Measurements from ENCODE around the gene SNX8.

The SNX8 gene

DNA sequence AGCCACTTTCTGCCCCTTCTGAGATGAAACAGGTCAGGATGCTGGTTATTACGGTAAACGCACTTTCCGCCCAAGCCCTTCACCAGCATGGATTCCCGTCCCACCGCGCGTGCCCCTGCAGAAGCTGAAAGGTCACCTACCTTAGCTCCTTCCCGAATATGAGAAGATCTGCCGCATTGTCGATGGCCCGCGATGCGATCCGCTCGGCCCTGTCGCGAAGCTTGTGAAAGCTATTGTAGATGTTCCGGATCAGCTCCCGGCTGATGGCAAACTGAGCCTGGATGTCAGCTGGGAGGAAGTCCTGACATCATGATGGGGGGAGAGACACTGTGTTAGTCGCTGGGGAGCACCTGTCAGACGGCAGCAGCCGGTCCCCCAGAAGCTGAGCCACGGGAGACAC, 50.1 kb downstream of the SNX8 start:
- DNase-seq: no peak
- POLR2A ChIA-PET: no interaction called here
- H3K27me3 ChIP-seq (replicated peaks in 2 of 5; ENCODE audit: control insufficient read depth in 4 of 5, insufficient read depth in 5 of 5, low read length in 4 of 5): no peaks in the 10 kb centered on the region
- H3K4me1 ChIP-seq (ENCODE audit: control extremely low read depth in 1 of 4, control insufficient read depth in 4 of 4, insufficient read depth in 4 of 4, low read length in 3 of 4): peaks cover 0 to 9% (median 5%) of the 10 kb centered on the region in 4 experiments
- peaks cover 0 to 41% (median 6%) of the 10 kb centered on the region in 4 experiments for H3K36me3 ChIP-seq (ENCODE audit: control insufficient read depth in 4 of 4, insufficient read depth in 4 of 4, low read length in 3 of 4)
- H3K27ac ChIP-seq (ENCODE audit: insufficient read depth in 1 of 2, low read depth in 1 of 2, low read length in 2 of 2, poor library complexity in 1 of 2, severe bottlenecking in 2 of 2): no peak overlapping the region
- CTCF ChIA-PET: interaction anchor here (1.1 kb wide), 1 partner anchor 21 kb away, joined by 3 read pairs; no protein-coding TSS in a partner anchor
- 98% methylated on average over 23 of the region's 23 CpGs for WGBS (ENCODE audit: insufficient coverage)
- no peaks in the 10 kb centered on the region for H3K9me3 ChIP-seq (ENCODE audit: control extremely low read depth in 1 of 5, control insufficient read depth in 4 of 5, insufficient read depth in 2 of 5, low read depth in 1 of 5, low read length in 4 of 5)
- H3K4me3 ChIP-seq (ENCODE audit: control insufficient read depth in 1 of 7, extremely low read depth in 1 of 7, insufficient read depth in 4 of 7, low read depth in 2 of 7, low read length in 6 of 7): no peak overlapping the region

DNA sequence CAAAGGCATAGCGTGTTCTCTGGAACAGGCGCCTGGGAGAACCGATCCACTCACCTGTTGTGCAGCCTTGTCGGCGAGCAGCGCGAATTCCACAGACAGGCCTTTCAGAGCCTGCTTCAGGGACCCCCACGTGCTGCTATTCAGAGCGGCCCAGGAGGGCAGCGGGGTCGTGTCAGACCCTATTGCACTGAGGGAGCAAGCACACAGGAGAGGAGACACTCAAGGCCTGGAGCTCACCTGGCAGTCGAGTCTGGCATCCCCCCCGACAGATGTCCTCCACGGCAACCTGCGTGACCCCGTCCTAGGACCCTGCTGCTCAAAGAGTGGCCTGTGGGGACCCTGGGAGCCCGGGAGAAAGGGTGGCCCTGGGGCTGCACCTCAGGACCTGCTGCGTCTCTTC, 51.1 kb downstream of the SNX8 start:
- WGBS (ENCODE audit: insufficient coverage): 97% methylated on average over 17 of the region's 18 CpGs
- H3K4me1 ChIP-seq (ENCODE audit: control extremely low read depth in 1 of 4, control insufficient read depth in 4 of 4, insufficient read depth in 4 of 4, low read length in 3 of 4): peaks cover 0 to 9% (median 5%) of the 10 kb centered on the region in 4 experiments
- ChIA-PET CTCF (interaction anchor here (1.2 to 3.2 kb wide), 2 partner anchors 12 to 15 kb away, joined by 4 to 21 read pairs; no protein-coding TSS in a partner anchor), POLR2A (no interaction called here)
- H3K36me3 ChIP-seq (ENCODE audit: control insufficient read depth in 4 of 4, insufficient read depth in 4 of 4, low read length in 3 of 4): peaks cover 0 to 45% (median 6%) of the 10 kb centered on the region in 4 experiments
- H3K27ac ChIP-seq (ENCODE audit: insufficient read depth in 1 of 2, low read depth in 1 of 2, low read length in 2 of 2, poor library complexity in 1 of 2, severe bottlenecking in 2 of 2): no peak overlapping the region
- no peak overlapping the region for H3K4me3 ChIP-seq (ENCODE audit: control insufficient read depth in 1 of 7, extremely low read depth in 1 of 7, insufficient read depth in 4 of 7, low read depth in 2 of 7, low read length in 6 of 7)
- H3K27me3 ChIP-seq (replicated peaks in 2 of 5; ENCODE audit: control insufficient read depth in 4 of 5, insufficient read depth in 5 of 5, low read length in 4 of 5): no peaks in the 10 kb centered on the region
- DNase-seq: no peak
- H3K9me3 ChIP-seq (ENCODE audit: control extremely low read depth in 1 of 5, control insufficient read depth in 4 of 5, insufficient read depth in 2 of 5, low read depth in 1 of 5, low read length in 4 of 5): no peaks in the 10 kb centered on the region

DNA sequence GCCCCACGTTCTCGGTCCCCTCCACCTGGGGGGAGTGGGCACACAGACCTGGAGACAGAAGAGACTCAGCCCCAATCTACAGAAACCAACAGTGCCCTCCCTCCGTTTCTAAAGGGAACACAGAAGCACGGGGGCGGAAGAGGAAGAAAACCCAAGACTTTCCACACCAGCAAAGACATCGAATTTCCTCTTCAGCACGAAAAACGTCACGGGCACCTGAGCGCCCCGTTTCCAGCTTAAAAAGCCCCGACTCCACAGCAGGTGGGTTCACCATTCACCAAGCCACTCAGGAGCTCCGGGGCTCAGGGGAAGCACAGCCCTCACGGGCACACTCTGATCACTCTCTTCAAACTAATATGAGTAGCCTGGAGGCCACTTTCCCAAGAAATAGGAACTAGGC, 52.6 kb downstream of the SNX8 start:
- WGBS (ENCODE audit: insufficient coverage): 5% methylated on average over 12 of the region's 14 CpGs
- Histone ChIP-seq H3K27me3 (replicated peaks in 2 of 5; ENCODE audit: control insufficient read depth in 4 of 5, insufficient read depth in 5 of 5, low read length in 4 of 5) (no peaks in the 10 kb centered on the region), H3K4me1 (ENCODE audit: control extremely low read depth in 1 of 4, control insufficient read depth in 4 of 4, insufficient read depth in 4 of 4, low read length in 3 of 4) (peaks cover 0 to 9% (median 5%) of the 10 kb centered on the region in 4 experiments), H3K27ac (ENCODE audit: insufficient read depth in 1 of 2, low read depth in 1 of 2, low read length in 2 of 2, poor library complexity in 1 of 2, severe bottlenecking in 2 of 2) (peak overlapping the region in 1 of 2 experiments; percentile 34), H3K9me3 (ENCODE audit: control extremely low read depth in 1 of 5, control insufficient read depth in 4 of 5, insufficient read depth in 2 of 5, low read depth in 1 of 5, low read length in 4 of 5) (no peaks in the 10 kb centered on the region), H3K36me3 (ENCODE audit: control insufficient read depth in 4 of 4, insufficient read depth in 4 of 4, low read length in 3 of 4) (peaks cover 0 to 54% (median 11%) of the 10 kb centered on the region in 4 experiments), H3K4me3 (ENCODE audit: control insufficient read depth in 1 of 7, extremely low read depth in 1 of 7, insufficient read depth in 4 of 7, low read depth in 2 of 7, low read length in 6 of 7) (peak overlapping the region in 5 of 7 experiments; percentile 29 to 67 (median 54))
- ChIA-PET CTCF (interaction anchor here (0.6 to 3.2 kb wide), 5 partner anchors 13 to 443 kb away, joined by 3 to 21 read pairs (median 4); no protein-coding TSS in a partner anchor), POLR2A (interaction anchor here (0.5 kb wide), 1 partner anchor 15 kb away, joined by 4 read pairs; no protein-coding TSS in a partner anchor)
- DNase-seq: peak; percentile 37 to 57 (median 48)

DNA sequence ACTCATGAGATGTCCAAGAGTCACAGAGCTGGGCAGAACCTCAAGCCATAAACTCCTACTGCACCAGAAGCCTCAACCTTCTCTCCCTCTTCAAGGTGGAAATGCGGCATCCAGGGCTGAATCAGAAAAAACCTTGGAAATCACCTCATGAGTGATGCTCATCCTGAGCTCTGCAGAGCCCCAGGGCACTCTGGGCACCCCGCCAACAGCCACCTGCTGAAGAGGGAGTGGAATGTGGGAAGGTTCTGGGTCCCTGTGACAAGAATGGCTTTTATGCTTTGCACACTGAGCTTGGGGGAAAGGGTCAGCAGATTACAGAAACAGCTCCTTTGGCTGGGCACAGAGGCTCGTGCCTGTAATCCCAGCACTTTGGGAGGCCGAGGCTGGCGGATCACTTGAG, 53.4 kb downstream of the SNX8 start:
- no peak for DNase-seq
- Histone ChIP-seq H3K27ac (ENCODE audit: insufficient read depth in 1 of 2, low read depth in 1 of 2, low read length in 2 of 2, poor library complexity in 1 of 2, severe bottlenecking in 2 of 2) (no peak overlapping the region), H3K4me3 (ENCODE audit: control insufficient read depth in 1 of 7, extremely low read depth in 1 of 7, insufficient read depth in 4 of 7, low read depth in 2 of 7, low read length in 6 of 7) (no peak overlapping the region), H3K36me3 (ENCODE audit: control insufficient read depth in 4 of 4, insufficient read depth in 4 of 4, low read length in 3 of 4) (peaks cover 0 to 62% (median 12%) of the 10 kb centered on the region in 4 experiments), H3K9me3 (ENCODE audit: control extremely low read depth in 1 of 5, control insufficient read depth in 4 of 5, insufficient read depth in 2 of 5, low read depth in 1 of 5, low read length in 4 of 5) (no peaks in the 10 kb centered on the region), H3K4me1 (ENCODE audit: control extremely low read depth in 1 of 4, control insufficient read depth in 4 of 4, insufficient read depth in 4 of 4, low read length in 3 of 4) (peaks cover 0 to 9% (median 5%) of the 10 kb centered on the region in 4 experiments), H3K27me3 (replicated peaks in 2 of 5; ENCODE audit: control insufficient read depth in 4 of 5, insufficient read depth in 5 of 5, low read length in 4 of 5) (no peaks in the 10 kb centered on the region)
- POLR2A ChIA-PET: no interaction called here
- WGBS (ENCODE audit: insufficient coverage): 98% methylated on average over 5 of the region's 5 CpGs
- CTCF ChIA-PET: interaction anchor here (1.1 to 3.2 kb wide), 6 partner anchors 9 to 93 kb away, joined by 3 to 21 read pairs (median 3); no protein-coding TSS in a partner anchor

DNA sequence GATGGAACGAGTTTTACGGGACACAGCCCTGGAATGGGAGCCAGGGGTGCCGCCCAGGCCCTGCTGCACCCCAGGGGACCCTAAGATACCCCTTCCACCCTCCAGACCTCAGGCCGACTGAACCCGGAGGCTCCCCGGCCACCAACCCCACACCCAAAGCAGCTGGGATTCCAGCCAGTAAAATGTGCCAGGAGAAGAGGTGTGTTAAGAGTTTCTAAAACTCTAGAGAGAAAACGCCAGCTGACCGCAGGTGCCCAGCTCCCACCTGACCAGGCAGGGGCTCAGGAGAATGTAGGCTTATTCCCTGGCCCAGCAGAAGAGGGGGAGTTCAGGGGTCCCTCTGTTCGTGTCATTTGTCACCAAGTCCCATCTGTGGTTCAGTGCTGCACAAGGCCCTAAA, 54.8 kb downstream of the SNX8 start:
- Histone ChIP-seq H3K27ac (ENCODE audit: insufficient read depth in 1 of 2, low read depth in 1 of 2, low read length in 2 of 2, poor library complexity in 1 of 2, severe bottlenecking in 2 of 2) (no peak overlapping the region), H3K36me3 (ENCODE audit: control insufficient read depth in 4 of 4, insufficient read depth in 4 of 4, low read length in 3 of 4) (peaks cover 0 to 71% (median 14%) of the 10 kb centered on the region in 4 experiments), H3K27me3 (replicated peaks in 2 of 5; ENCODE audit: control insufficient read depth in 4 of 5, insufficient read depth in 5 of 5, low read length in 4 of 5) (no peaks in the 10 kb centered on the region), H3K9me3 (ENCODE audit: control extremely low read depth in 1 of 5, control insufficient read depth in 4 of 5, insufficient read depth in 2 of 5, low read depth in 1 of 5, low read length in 4 of 5) (no peaks in the 10 kb centered on the region), H3K4me3 (ENCODE audit: control insufficient read depth in 1 of 7, extremely low read depth in 1 of 7, insufficient read depth in 4 of 7, low read depth in 2 of 7, low read length in 6 of 7) (no peak overlapping the region), H3K4me1 (ENCODE audit: control extremely low read depth in 1 of 4, control insufficient read depth in 4 of 4, insufficient read depth in 4 of 4, low read length in 3 of 4) (peaks cover 0 to 9% (median 5%) of the 10 kb centered on the region in 4 experiments)
- DNase-seq: no peak
- 97% methylated on average over 5 of the region's 9 CpGs for WGBS (ENCODE audit: insufficient coverage)
- ChIA-PET CTCF (interaction anchor here (1.3 kb wide), 2 partner anchors 10 to 19 kb away, joined by 4 to 5 read pairs; no protein-coding TSS in a partner anchor), POLR2A (no interaction called here)

DNA sequence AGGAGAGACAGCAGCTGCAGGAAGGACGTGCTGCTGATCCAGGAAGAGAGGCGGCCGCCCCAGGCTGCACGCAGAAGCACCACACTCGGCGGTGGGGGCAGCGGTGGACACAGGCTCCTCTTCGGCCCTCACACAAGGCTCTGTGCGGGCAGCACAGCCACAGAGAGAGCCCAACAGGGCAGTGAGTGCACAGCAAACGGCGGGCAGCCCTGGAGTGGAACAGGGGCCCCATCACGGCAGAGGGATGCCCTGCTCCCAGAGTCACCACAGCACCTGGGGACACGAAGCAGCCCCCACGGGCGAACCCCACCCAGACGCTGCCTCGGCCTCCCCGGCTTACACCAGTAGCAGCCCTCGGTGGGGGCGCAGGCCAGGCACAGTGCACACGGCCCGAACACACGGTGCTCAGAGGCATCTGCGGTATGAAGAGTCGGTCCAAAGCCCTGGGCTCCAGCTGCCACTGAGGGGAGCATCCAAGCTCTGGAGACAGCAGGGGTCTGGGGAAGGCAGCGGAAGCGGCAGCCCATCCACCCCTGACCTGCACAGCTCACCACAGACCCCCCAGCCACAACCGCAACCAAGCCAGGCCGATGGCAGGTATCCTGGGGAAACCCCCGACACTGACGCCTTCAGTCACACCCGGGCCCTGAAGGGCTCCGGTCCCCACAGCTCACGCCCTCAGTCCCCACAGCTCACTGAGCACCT, 55.4 kb downstream of the SNX8 start:
- WGBS (ENCODE audit: insufficient coverage): 97% methylated on average over 26 of the region's 34 CpGs
- no peaks in the 10 kb centered on the region for H3K9me3 ChIP-seq (ENCODE audit: control extremely low read depth in 1 of 5, control insufficient read depth in 4 of 5, insufficient read depth in 2 of 5, low read depth in 1 of 5, low read length in 4 of 5)
- ChIA-PET POLR2A (no interaction called here), CTCF (interaction anchor here (1.3 kb wide), 2 partner anchors 10 to 19 kb away, joined by 4 to 5 read pairs; no protein-coding TSS in a partner anchor)
- H3K27ac ChIP-seq (ENCODE audit: insufficient read depth in 1 of 2, low read depth in 1 of 2, low read length in 2 of 2, poor library complexity in 1 of 2, severe bottlenecking in 2 of 2): no peak overlapping the region
- no peak overlapping the region for H3K4me3 ChIP-seq (ENCODE audit: control insufficient read depth in 1 of 7, extremely low read depth in 1 of 7, insufficient read depth in 4 of 7, low read depth in 2 of 7, low read length in 6 of 7)
- peaks cover 0 to 71% (median 12%) of the 10 kb centered on the region in 4 experiments for H3K36me3 ChIP-seq (ENCODE audit: control insufficient read depth in 4 of 4, insufficient read depth in 4 of 4, low read length in 3 of 4)
- H3K27me3 ChIP-seq (replicated peaks in 2 of 5; ENCODE audit: control insufficient read depth in 4 of 5, insufficient read depth in 5 of 5, low read length in 4 of 5): no peaks in the 10 kb centered on the region
- no peak for DNase-seq
- peaks cover 0 to 9% (median 5%) of the 10 kb centered on the region in 4 experiments for H3K4me1 ChIP-seq (ENCODE audit: control extremely low read depth in 1 of 4, control insufficient read depth in 4 of 4, insufficient read depth in 4 of 4, low read length in 3 of 4)

DNA sequence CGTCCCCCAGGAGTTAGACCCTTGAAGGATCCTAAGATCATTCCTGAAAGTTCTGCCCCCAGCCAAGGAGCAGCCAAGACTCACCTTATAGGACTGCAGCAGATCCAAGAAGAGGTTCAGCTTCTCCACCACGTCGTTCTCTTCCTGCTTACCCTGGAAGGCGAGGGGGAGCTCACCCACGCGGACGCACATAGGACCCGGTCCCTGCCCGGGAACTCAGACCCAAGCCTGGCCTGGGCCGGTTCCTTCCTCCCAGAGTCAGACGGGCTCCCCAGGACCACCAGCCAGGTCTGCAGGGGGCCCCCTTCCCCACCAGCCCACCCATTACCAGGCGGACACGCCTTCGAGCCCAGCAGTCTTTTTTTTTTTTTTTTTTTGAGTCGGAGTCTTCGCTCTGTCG, 56.6 kb downstream of the SNX8 start:
- H3K9me3 ChIP-seq (ENCODE audit: control extremely low read depth in 1 of 5, control insufficient read depth in 4 of 5, insufficient read depth in 2 of 5, low read depth in 1 of 5, low read length in 4 of 5): no peaks in the 10 kb centered on the region
- no peak for DNase-seq
- WGBS (ENCODE audit: insufficient coverage): 98% methylated on average over 12 of the region's 17 CpGs
- H3K4me1 ChIP-seq (ENCODE audit: control extremely low read depth in 1 of 4, control insufficient read depth in 4 of 4, insufficient read depth in 4 of 4, low read length in 3 of 4): peaks cover 0 to 16% (median 12%) of the 10 kb centered on the region in 4 experiments
- ChIA-PET CTCF (no interaction called here), POLR2A (no interaction called here)
- no peaks in the 10 kb centered on the region for H3K27me3 ChIP-seq (replicated peaks in 2 of 5; ENCODE audit: control insufficient read depth in 4 of 5, insufficient read depth in 5 of 5, low read length in 4 of 5)
- no peak overlapping the region for H3K4me3 ChIP-seq (ENCODE audit: control insufficient read depth in 1 of 7, extremely low read depth in 1 of 7, insufficient read depth in 4 of 7, low read depth in 2 of 7, low read length in 6 of 7)
- H3K36me3 ChIP-seq (ENCODE audit: control insufficient read depth in 4 of 4, insufficient read depth in 4 of 4, low read length in 3 of 4): peaks cover 0 to 74% (median 9%) of the 10 kb centered on the region in 4 experiments
- H3K27ac ChIP-seq (ENCODE audit: insufficient read depth in 1 of 2, low read depth in 1 of 2, low read length in 2 of 2, poor library complexity in 1 of 2, severe bottlenecking in 2 of 2): no peak overlapping the region

Data from common myeloid progenitor, CD34-positive (primary cell).